CD4-positive, alpha-beta T cell treated with Interleukin-15 for 4 hours (primary cell): ENCODE data around the gene MLST8.

Experiments used
- DNase-seq: peaks from one replicate; pipeline ENCODE4 v3.0.0-alpha.2; 2020; ENCODE audit warnings: low spot score

Gene MLST8, protein sequence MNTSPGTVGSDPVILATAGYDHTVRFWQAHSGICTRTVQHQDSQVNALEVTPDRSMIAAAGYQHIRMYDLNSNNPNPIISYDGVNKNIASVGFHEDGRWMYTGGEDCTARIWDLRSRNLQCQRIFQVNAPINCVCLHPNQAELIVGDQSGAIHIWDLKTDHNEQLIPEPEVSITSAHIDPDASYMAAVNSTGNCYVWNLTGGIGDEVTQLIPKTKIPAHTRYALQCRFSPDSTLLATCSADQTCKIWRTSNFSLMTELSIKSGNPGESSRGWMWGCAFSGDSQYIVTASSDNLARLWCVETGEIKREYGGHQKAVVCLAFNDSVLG

DNA sequence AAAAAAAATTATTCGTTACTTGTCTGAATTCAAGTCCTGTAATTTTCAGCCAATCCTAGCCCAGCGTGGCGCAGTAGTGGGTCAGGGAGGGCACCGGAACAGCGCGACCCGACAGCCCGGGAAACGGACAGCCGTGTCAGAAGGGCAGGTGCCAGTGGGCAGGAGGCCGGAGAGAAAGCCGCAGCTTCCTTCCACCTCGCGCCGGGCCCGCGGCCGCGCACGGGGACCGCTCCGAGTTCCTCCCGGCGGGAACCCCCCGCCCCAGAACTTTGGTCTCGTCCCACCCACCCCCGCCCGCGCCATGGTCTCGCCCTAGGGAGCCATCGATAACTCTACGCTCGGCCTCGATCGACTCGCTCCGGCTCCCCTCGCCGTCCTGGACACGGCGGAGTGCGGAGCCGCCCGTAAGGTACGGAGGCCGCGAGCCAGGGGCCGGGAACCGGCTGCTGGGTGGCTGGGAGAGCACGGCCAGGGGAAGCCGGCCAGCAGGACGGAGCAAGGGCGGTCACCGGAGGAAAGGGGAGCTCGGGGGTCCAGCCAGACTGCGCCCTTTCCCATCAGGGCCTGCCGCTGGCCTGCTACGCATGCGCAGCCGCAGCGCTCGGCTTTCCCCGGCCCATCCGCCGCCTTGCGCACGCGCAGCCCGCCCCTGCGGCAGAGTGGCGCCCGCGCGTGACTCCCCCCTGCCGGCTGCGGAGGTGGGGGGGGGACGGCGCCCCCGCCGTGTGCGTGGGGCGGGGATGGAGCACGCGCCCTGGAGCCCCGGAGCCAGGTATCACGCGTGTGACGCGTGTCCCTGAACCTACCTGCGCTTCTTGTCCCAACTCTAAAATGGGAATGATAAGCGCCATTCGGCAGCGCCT is at the start of gene MLST8:
TSS of gene MLST8 (plus strand) at position 351 of the 863 bp plus-strand sequence. CDS start 632 bp downstream, outside the sequence.
- DNase-seq: peak; percentile 93

DNA sequence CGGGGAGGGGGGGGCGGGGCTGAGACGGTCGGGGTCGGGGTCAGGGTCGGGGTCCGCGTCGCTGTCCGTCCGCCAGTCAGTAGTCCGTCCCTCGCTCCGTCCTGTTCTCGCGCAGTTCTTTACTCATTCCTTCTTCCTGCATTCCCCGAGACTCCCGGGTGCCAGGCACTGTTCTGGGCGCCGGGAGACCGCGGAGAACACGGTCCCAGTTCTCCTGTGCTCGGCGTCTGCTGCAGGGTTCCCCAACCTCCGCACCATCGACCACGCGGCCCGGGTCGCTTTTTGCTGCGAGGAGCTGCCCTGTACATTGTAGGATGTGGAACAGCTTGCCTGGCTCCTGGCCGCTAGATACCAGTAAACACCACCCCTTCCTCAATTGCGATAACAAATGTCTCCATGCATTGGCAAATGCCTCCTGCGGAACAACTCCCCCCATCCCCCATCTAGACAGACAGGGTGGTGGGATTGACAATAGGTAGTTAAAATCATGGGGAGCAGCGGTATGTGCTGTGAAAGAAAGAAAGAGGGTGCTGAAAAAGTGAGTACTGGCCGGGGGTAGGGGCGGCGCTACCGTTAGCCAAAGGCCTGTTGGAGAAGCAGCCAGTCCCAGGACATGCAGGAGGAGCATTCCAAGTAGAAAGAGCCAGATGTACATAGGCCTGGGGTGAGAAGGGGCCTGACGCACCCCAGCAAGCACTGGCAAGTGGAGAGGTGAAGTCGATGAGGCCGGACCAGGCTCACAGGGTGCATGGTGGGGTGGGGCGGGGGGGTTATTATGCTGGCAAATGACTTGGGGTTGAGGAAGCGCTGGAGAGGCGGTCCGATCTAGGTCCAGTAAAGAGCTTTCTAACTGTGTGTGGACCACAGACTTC is 49.0 kb upstream of the MLST8 start:
- DNase-seq: no peak

DNA sequence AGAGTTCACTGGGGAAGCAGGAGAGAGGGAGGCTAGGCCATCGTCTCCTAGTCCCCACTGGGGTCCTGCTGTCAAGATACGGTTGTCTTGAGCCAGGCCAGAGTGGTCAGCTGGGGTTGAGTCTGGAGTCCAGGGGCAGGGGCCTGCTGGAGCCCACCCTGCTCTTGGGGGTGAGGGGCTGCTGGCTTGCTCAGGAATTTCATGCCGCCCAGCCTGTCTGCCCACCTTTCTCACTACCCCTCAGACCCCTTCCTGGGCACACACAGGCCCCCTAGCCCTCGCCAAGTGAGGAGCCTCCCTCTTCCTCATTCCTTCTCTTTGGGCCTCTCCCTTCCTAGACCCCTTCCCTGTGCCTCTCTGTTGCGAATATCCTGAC is 48.4 kb upstream of the MLST8 start:
- DNase-seq: no peak

DNA sequence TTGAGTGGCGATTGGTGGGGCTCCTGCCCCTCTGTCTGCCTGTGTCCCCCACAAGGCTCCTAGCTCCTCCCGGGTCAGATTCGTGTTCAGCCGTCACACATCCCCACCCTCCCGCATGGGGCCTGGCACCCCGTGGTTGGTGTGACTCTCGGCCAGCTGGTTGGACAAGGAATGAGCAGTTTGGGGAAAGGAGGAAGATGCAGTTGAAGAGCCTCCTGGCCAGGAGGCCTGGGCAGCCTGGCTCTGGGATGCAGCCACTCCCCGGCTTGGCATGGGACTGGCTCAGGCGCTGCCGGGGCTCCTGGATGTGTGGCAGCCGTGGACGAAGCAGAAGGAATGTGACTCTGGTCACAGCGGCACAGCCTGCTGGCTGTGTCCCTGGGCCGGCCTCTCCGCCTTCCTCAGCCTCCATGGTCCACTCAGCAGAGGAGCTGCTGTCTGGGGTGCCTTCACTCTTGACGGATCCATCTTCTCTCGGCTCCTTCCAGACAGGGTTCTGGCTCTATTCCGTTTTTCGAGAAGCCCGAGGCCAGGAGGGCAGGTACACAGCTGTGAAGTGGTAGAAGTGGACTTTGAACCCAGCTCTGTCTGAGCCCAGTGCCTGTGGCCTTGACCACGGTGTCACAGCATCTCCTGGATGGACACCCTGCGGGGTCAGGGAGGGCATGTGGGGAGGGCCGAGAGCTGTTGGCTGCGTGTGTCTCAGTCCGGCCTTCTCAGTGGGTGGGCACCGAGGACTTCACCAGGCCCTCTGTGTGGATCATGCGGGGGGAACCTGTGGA is 47.6 kb upstream of the MLST8 start:
- no peak for DNase-seq

DNA sequence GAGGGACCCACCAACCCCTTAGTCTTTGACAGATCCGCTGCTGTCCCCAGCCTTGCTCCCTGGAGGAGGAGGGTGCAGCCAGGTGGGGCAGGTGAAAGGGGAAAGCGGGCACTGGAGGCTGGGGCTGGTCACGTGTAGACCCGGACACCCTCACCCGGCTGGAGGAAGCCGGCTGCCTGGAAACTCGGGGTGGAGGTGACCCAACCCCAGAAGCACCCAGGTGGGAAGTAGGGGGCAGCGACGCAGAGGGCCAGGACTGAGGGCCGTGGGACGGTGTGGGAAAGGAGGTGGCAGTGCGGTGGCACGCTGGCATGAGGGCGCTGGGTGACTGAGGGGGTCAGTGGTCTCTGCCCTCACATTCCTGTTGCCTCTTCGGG is 47.0 kb upstream of the MLST8 start:
- DNase-seq: no peak

DNA sequence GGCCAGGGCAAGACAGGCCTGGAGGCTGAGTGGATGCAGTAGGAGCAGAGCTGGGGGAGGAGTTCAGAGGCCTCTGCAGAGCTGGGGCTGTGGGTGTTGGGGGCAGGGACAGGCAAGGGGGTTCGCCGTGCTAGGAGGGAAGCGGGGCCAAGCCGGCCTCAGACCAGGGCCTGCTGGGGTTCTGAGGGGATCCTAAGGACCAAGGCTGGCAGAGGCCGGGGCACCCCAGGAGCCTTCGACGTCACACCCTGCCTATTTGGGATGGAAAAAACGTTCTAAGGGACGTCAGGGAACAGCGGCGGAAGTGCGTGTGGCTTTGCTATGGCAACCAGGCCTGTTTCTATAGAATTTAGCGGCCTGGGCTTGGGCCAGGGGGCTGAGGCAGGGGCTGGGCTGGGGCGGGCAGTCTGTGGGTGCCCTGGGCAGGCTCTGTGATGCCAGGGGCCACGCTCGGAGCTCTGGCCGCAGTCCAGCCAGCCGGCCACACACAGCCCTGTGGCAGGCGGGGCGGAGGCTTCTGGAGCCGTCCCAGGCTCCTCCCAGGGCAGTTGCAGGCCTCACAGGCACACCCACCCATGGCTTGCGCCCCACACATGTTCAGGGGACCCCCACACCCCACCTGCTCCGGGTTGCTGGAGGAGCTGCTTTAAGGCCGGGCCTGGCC is 45.9 kb upstream of the MLST8 start:
- DNase-seq: no peak

GRCh38 chr16:2160915-2161551 is 44.2 kb upstream of the MLST8 start:
- no peak for DNase-seq

DNA sequence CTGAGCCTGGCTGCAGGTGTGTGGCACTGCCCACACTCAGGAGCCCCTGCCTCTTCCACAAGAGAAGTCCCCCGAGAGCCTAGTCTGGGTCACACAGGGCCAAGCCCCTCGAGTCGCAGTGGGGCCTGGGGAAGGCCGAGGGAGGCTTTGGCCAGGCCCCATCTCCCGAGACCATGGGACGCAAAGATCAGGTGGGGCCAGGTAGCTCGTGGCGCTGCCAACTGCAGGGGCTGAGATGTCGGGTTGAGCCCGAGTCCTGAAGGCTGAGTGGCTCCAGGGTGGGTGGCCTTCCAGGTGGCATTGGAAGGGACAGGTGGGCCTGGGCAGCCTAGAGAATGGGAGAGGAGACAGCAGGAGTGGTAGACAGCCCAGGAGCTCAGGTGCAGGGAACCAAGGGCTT is 43.3 kb upstream of the MLST8 start:
- DNase-seq: no peak

DNA sequence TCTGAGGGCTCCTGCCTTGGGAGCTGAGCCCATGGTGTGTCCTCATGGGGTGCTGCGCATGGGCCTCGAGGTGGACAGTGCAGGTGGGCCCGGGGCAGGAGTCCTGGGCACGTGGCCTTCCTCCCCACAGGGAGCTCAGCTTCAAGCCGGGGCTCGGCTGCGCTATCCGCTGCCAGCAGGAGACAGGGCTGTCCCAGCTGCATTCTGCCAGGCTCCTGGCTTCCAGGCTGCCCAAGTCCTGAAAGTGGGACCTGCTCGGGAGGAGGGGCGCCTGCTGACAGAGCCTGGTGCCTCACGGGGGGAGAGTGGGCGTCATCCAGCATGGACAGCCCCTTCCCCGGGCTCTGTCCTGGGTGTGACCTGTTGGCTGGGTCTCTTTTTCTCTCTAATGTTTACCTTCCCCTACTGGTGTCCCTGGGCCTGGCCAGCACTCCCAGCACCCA is 42.6 kb upstream of the MLST8 start:
- DNase-seq: no peak

DNA sequence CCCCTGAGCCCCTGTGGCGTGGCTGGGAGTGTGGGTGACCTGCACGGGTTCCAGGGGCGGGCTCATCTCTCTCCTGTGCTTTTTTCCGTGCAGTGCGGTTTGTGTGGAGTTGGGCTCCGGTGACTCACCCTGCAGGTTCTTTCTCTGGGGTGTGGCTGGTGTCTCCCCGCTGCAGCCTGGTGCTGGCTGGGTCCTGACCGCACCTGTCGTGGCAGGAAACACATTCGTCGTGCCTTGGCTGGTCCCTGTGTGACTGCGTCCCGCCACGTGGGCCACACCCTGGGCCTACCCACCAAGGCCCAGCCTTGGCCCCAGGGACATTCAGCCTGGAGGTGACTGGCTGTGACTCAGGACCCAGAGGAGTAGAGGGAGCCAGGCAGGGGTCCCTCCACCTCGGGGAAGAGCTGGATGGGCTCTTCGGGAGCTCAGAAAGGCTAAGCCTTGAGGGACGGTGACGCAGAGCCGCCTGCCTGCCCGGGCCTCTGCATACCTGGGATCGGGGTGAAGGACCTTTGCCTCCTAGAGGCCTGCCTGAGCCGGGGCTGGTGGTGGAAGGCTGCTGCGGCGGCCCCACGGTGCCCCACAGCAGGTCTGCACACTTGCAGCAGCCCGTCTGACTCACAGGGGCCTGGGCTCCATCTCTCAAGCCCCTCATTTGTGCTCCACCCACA is 41.9 kb upstream of the MLST8 start:
- peak; percentile 36 for DNase-seq

- DNase-seq: no peak
Measured at GRCh38 chr16:2165861-2166260, 39.4 kb upstream of the MLST8 start.

GRCh38 chr16:2166263-2167067 is 38.8 kb upstream of the MLST8 start:
- no peak for DNase-seq

- DNase-seq: no peak
Measured at GRCh38 chr16:2167068-2167638, 38.1 kb upstream of the MLST8 start.

GRCh38 chr16:2170080-2170479 is 35.2 kb upstream of the MLST8 start:
- DNase-seq: no peak

DNA sequence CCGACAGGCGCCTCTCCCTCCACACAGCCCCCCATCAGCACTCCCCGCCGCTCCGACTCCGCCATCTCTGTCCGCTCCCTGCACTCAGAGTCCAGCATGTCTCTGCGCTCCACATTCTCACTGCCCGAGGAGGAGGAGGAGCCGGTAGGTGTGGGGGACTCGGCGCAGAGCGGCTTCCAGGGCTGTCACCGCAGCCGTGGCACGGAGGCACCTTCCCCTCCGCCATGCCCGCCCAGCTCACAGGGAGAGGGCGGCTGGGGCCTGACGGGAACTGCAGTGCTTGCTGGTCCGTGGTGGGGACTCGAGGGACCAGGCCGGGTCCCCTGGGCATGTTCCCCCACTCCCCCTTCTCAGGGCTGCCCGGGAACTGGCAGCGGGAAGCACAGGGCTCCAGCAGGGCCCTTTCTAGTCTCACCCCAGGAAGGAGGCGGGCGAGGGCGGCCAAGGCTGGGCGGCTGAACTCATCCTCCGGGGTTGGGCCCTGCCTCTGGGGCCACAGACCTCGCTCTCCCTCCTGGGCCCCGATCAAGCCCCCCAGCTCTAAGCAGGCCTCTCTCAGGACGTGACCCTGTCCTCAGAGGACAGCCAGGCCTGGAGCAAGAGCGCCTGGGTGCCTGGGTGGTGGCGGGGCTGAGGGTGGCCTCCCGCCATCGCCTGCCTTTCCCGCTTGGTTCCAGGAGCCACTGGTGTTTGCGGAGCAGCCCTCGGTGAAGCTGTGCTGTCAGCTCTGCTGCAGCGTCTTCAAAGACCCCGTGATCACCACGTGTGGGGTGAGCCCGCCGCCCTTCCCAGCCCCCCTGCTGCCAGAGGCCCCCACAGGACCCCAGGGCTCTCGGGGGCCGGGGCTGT is 34.4 kb upstream of the MLST8 start:
- no peak for DNase-seq

GRCh38 chr16:2171601-2172178 is 33.6 kb upstream of the MLST8 start:
- no peak for DNase-seq

GRCh38 chr16:2172688-2173335 is 32.4 kb upstream of the MLST8 start:
- no peak for DNase-seq
